Activated T-cell treated with anti-CD3 and anti-CD28 coated beads, Interleukin-2, amount 50 U/mL, for 72 hours (primary cell): Measurements from ENCODE around the gene ADGRG3. TPM values are rescaled to one million over a fixed set of nuclear protein-coding genes. Genes with fewer than 3 reads are reported as not detected.

Experiments
- total RNA-seq, 2 donors: library from RNA; stranded (reverse); gene quantifications; one replicate each; pipeline ENCODE4 v1.2.3, GENCODE V29; 2022

Gene ADGRG3
- total RNA-seq, 2 donors from 2014 or later, result 0.09 TPM; not detected in 1

Other genes starting within 250 kb of the ADGRG3 start
- 10 to 100 TPM; 39.6 to 49.7 TPM for gene CIAPIN1, start 220.9 kb upstream of the ADGRG3 start, total RNA-seq
- gene COQ9, start 220.8 kb upstream of the ADGRG3 start, total RNA-seq, result 10 to 100 TPM; 31.4 to 35.2 TPM
- gene POLR2C, start 205.6 kb upstream of the ADGRG3 start, total RNA-seq, result 10 to 100 TPM; 65.7 to 67.5 TPM
- gene DOK4, start 181.8 kb upstream of the ADGRG3 start, total RNA-seq, result 10 to 100 TPM; 12.0 to 19.6 TPM
- gene CCDC102A, start 131.7 kb upstream of the ADGRG3 start, total RNA-seq, result 10 to 100 TPM in 1 of 2 donors, 1 to 10 TPM in 1; 8.1 to 14.6 TPM
- gene ADGRG5, start 125.7 kb upstream of the ADGRG3 start, total RNA-seq, result 1 to 10 TPM; 3.9 to 9.3 TPM
- 10 to 100 TPM in 1 of 2 donors, 1 to 10 TPM in 1; 9.0 to 21.3 TPM for gene ADGRG1, start 39.7 kb upstream of the ADGRG3 start, total RNA-seq
- under 1 TPM in 1 of 2 donors, not detected in 1; 0.19 TPM for gene DRC7, start 26.5 kb downstream of the ADGRG3 start, total RNA-seq
- 10 to 100 TPM; 23.2 to 31.3 TPM for gene KATNB1, start 67.5 kb downstream of the ADGRG3 start, total RNA-seq
- gene KIFC3, start 134.2 kb downstream of the ADGRG3 start, total RNA-seq, result 1 to 10 TPM; 1.3 to 1.5 TPM